ENCODE results near the gene PRH1. TPM values are rescaled to one million over a fixed set of nuclear protein-coding genes. Genes with fewer than 3 reads are reported as not detected.

The PRH1 gene
- total RNA-seq: 17.4 and 21.1 TPM in 2 replicates
- long read RNA-seq: 0 reads

GRCh38 chr12:10884086-10884725, at the start of gene PRH1:
TSS of gene PRH1 (minus strand) at chr12:10884255. CDS start at chr12:10884217, 38 bp downstream.
- no peak for DNase-seq (ENCODE audit: low read depth, low spot score)
- H3K4me1 Mint-ChIP-seq: no peaks in the 10 kb centered on the region
- peaks cover 3% of the 10 kb centered on the region for H3K9me3 Mint-ChIP-seq
- no peak for TF ChIP-seq CTCF (conservative IDR thresholded peaks at IDR 0.05)
- peaks cover 15% of the 10 kb centered on the region for H3K36me3 Mint-ChIP-seq (ENCODE audit: low read depth)
- H3K27ac Mint-ChIP-seq (ENCODE audit: unreplicated experiment): no peak within 1 kb of the TSS
- no peak within 1 kb of the TSS for H3K4me3 Mint-ChIP-seq
- H3K27me3 Mint-ChIP-seq (ENCODE audit: low read depth): no peaks in the 10 kb centered on the region

GRCh38 chr12:10928746-10929286, 44.8 kb upstream of the PRH1 start, which contains the start of gene PRH2:
TSS of gene PRH2 (plus strand) at chr12:10929236. CDS start at chr12:10929274, 38 bp downstream.
- peaks cover 26% of the 10 kb centered on the region for H3K36me3 Mint-ChIP-seq (ENCODE audit: low read depth)
- no peak for TF ChIP-seq CTCF (conservative IDR thresholded peaks at IDR 0.05)
- no peaks in the 10 kb centered on the region for H3K4me1 Mint-ChIP-seq
- no peak within 1 kb of the TSS for H3K4me3 Mint-ChIP-seq
- no peak for DNase-seq (ENCODE audit: low read depth, low spot score)
- H3K27me3 Mint-ChIP-seq (ENCODE audit: low read depth): no peaks in the 10 kb centered on the region
- H3K9me3 Mint-ChIP-seq: peaks cover 5% of the 10 kb centered on the region
- H3K27ac Mint-ChIP-seq (ENCODE audit: unreplicated experiment): no peak within 1 kb of the TSS

- Mint-ChIP-seq H3K27ac (ENCODE audit: unreplicated experiment) (no peak overlapping the region), H3K4me3 (no peak overlapping the region), H3K4me1 (no peaks in the 10 kb centered on the region), H3K36me3 (ENCODE audit: low read depth) (peaks cover 26% of the 10 kb centered on the region), H3K9me3 (peaks cover 5% of the 10 kb centered on the region), H3K27me3 (ENCODE audit: low read depth) (no peaks in the 10 kb centered on the region)
- TF ChIP-seq CTCF (conservative IDR thresholded peaks at IDR 0.05): no peak
- DNase-seq (ENCODE audit: low read depth, low spot score): no peak
Observed at GRCh38 chr12:10926269-10926668, 42.2 kb upstream of the PRH1 start.

- Mint-ChIP-seq H3K36me3 (ENCODE audit: low read depth) (peaks cover 6% of the 10 kb centered on the region), H3K4me3 (no peak overlapping the region), H3K27me3 (ENCODE audit: low read depth) (no peaks in the 10 kb centered on the region), H3K4me1 (no peaks in the 10 kb centered on the region), H3K27ac (ENCODE audit: unreplicated experiment) (no peak overlapping the region), H3K9me3 (no peaks in the 10 kb centered on the region)
- TF ChIP-seq CTCF (conservative IDR thresholded peaks at IDR 0.05): no peak
- no peak for DNase-seq (ENCODE audit: low read depth, low spot score)
Observed at GRCh38 chr12:10919809-10920208, 35.8 kb upstream of the PRH1 start.

GRCh38 chr12:10910380-10910779, 26.3 kb upstream of the PRH1 start:
- no peak for TF ChIP-seq CTCF (conservative IDR thresholded peaks at IDR 0.05)
- Mint-ChIP-seq H3K4me3 (no peak overlapping the region), H3K36me3 (ENCODE audit: low read depth) (peaks cover 19% of the 10 kb centered on the region), H3K9me3 (peaks cover 5% of the 10 kb centered on the region), H3K27me3 (ENCODE audit: low read depth) (no peaks in the 10 kb centered on the region), H3K4me1 (no peaks in the 10 kb centered on the region), H3K27ac (ENCODE audit: unreplicated experiment) (no peak overlapping the region)
- DNase-seq (ENCODE audit: low read depth, low spot score): no peak

Measured in neural crest cell (in vitro differentiated cells).